Left renal pelvis (tissue), 4 donors: ENCODE results near the gene CAMK2A. TPM values are rescaled to one million over a fixed set of nuclear protein-coding genes. Genes with fewer than 3 reads are reported as not detected.

ENCODE experiments used
- DNase-seq, 4 donors: peaks; one replicate each; pipeline ENCODE4 v3.0.0-alpha.2; 2013; ENCODE audit warnings: low read depth in 4 of 4, low spot score in 3 of 4
- polyA plus RNA-seq, 4 donors: library from polyadenylated mRNA; unstranded; fragments of 120-200 nt; gene quantifications; one replicate each; pipeline ENCODE4 v1.2.1, GENCODE V29; 2013; ENCODE audit not compliant: insufficient read length in 4 of 4

CAMK2A gene
- polyA plus RNA-seq, 4 donors: 0.75 to 4.8 (median 3.2) TPM

DNA sequence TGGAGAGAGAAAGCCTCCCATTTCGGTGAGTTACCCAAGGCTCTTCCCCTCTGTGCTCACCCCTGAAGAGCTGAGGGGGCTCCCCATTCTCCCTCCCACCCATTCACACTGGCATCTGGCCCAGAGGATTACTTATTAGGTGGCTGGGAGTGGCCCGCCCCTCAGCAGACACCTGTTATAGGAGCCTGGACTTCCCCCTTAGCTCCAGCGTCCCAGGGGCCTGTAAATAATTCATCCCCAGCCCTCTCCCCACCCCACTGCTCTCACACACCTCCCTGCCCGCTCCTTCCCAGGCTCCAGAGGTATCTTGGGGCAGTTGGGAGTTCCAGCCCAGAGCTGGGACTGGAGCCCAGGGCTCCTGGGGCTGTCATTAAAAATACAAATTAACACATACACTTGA, 111.3 kb downstream of the CAMK2A start:
- DNase-seq: no peak

GRCh38 chr5:150177721-150178120, 111.9 kb downstream of the CAMK2A start:
- no peak for DNase-seq

DNA sequence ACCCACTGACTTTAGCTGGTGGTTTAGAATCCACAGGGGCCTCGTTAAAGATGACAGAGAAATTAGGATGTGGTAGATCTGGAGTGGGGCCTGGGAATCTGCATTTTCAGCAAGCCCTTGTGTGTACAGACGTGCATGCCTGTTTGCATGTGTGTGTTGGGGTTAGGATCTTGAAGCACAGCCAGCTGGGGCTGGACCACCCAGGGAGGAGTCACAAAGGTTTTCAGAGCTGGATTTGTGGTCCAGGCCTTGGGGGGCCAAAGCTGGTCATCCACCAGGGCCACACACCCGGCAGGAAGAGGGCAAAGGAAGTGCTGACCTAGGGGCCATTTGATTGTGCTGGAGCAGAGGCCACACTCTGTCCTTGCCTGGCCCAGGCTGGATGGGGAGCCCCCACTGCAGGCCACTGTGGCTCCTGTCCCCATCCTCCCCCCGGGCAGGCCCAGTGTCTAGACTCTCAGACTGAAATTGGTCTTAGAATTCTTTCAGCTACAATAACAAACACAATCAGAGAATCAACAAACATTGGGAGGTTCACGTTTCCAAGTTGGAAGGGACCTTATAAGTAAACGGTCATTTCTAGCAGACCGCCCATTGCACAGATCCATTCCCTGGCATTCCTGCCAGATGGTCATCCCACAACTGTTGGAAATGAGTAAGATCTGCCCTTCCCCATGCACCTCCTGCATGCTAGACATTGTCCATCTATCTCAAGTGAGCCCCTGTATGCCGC, 112.7 kb downstream of the CAMK2A start:
- no peak for DNase-seq

- no peak for DNase-seq
These were observed 114.0 kb downstream of the CAMK2A start for GRCh38 chr5:150175536-150175935.

DNA sequence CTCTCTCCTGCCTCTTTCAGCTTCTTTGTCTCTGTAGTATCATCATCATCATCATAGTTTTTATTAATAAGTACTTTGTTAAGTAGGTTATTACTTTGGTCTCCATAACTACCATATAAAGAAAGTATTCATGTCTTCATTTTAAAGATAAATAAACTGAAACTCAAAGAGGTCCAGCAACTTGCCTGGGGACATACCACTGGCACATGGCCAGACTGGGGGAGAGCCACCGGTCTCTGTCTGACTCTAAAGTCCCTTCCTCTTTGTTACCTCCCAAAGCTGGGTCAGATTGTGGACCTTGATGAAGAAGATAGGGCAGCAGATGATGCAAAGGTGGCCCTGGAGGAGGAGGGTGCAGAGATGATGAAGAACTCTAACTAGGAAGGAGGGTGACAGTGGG, 114.5 kb downstream of the CAMK2A start:
- no peak for DNase-seq

- no peak for DNase-seq
These were observed 115.3 kb downstream of the CAMK2A start for GRCh38 chr5:150174285-150174684.

DNA sequence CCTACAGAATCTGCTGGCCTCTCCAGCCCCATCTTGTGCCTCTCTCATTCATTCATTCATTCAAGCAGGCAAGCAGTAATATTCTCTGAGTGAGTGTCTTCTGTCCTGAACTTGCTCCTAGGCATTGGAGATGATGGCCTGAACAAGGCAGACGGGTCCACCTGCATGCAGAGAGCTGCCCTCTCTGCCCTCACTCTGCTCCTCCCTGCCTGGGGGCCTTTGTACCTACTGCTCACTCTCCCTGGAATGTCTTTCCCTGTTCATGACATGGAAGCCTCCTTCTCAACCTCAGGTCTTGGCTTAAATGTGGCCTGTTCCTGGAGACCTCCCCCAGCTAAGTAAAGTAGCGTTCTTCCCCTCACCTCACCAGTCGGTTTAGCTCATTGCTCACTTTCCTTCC, 116.4 kb downstream of the CAMK2A start:
- no peak for DNase-seq

GRCh38 chr5:150172556-150172955, 117.0 kb downstream of the CAMK2A start:
- DNase-seq: no peak

GRCh38 chr5:150172145-150172544, 117.4 kb downstream of the CAMK2A start:
- no peak for DNase-seq

Other genes with a start within 250 kb of the CAMK2A start
- gene CSF1R, start 203.2 kb downstream of the CAMK2A start, polyA plus RNA-seq: 10 to 100 TPM; 15.4 to 36.1 (median 17.1) TPM
- 100 to 1,000 TPM; 133 to 196 (median 138) TPM for gene PDGFRB, start 133.9 kb downstream of the CAMK2A start, polyA plus RNA-seq
- under 1 TPM; 0.10 to 0.73 (median 0.53) TPM for gene CDX1, start 123.0 kb downstream of the CAMK2A start, polyA plus RNA-seq
- under 1 TPM in 3 of 4 donors, not detected in 1; 0.06 to 0.13 (median 0.11) TPM for gene SLC6A7, start 99.7 kb downstream of the CAMK2A start, polyA plus RNA-seq
- gene ARSI, start 13.1 kb upstream of the CAMK2A start, polyA plus RNA-seq: 1 to 10 TPM; 2.2 to 8.7 (median 3.0) TPM
- gene TCOF1, start 67.9 kb upstream of the CAMK2A start, polyA plus RNA-seq: 10 to 100 TPM; 20.0 to 43.8 (median 33.1) TPM
- 100 to 1,000 TPM; 139 to 321 (median 277) TPM for gene CD74, start 123.1 kb upstream of the CAMK2A start, polyA plus RNA-seq
- gene RPS14, start 160.0 kb upstream of the CAMK2A start, polyA plus RNA-seq: 1,000 to 10,000 TPM; 1,813 to 1,980 (median 1,872) TPM
- 10 to 100 TPM; 51.8 to 70.0 (median 52.9) TPM for gene NDST1, start 218.4 kb upstream of the CAMK2A start, polyA plus RNA-seq